Tibial nerve (tissue), 4 donors: ENCODE measurements around the gene GRXCR2.

Experiments used
- CTCF ChIP-seq, 5 experiments: fragments of 200-600 bp in 3 of 5; fragments of 450-650 bp in 2 of 5; sonication (generic) in 3 of 5; IDR thresholded peaks; one replicate each; pipeline ENCODE4 v1.5.1; 2016 to 2019; ENCODE audit warnings: antibody characterized with exemption in 5 of 5, mild to moderate bottlenecking in 3 of 5, moderate library complexity in 2 of 5
- EP300 ChIP-seq, 2 donors: sonication (generic); formaldehyde crosslinking; IDR thresholded peaks; one replicate each; pipeline ENCODE4 v1.6.1; 2017; ENCODE audit warnings: antibody characterized with exemption in 2 of 2, mild to moderate bottlenecking in 1 of 2
- POLR2A ChIP-seq, 2 donors: fragments of 450-650 bp; IDR thresholded peaks; one replicate each; pipeline ENCODE4 v1.6.1; 2017; ENCODE audit warnings: antibody characterized with exemption in 2 of 2, mild to moderate bottlenecking in 2 of 2, moderate library complexity in 2 of 2

- no peak for TF ChIP-seq CTCF (IDR thresholded peaks at IDR 0.05)
- no peak for TF ChIP-seq POLR2A (IDR thresholded peaks at IDR 0.05)
- no peak for TF ChIP-seq EP300 (IDR thresholded peaks at IDR 0.05)
Observed at GRCh38 chr5:145898171-145898570, 25.4 kb upstream of the GRXCR2 start.
